ENCODE data around the gene PDPN.

DNA sequence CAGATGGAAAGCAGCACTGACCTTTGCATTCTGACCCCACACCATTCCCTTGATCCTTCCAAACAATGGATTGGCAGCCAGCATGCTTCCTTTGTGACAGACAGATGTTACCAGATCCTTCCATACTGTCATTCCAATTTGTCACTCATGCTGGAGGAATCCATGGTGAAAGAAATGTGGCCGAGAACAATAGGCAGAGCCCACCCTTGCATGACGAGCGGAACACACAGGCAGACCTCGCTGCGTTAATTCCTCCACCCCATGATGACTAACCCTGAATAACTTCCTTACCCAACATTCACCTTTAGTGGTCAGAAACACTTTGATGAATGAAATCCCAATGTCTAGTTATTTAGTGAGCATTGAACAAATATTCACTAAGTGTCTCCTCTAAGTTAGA is 45.1 kb downstream of the PDPN start:
- TF ChIP-seq EZH2 (IDR thresholded peaks at IDR 0.05; ENCODE audit: insufficient read depth, poor library complexity, severe bottlenecking) (no peak), EZH2phosphoT487 (IDR thresholded peaks at IDR 0.05; ENCODE audit: insufficient read depth, low read depth) (no peak)
